Globus pallidus (tissue), 1 donor: ENCODE measurements around the gene NSUN4.
"Not testable (repeated sequence)": the region's sequence is repeated elsewhere in the genome, so short reads cannot be mapped to it uniquely, and the experiment has no call there.

Source experiments
- DNase-seq: peaks from one replicate; pipeline ENCODE4 v3.0.0-alpha.2; 2015; ENCODE audit warnings: low spot score

Gene NSUN4

GRCh38 chr1:46340404-46341221, at the start of gene NSUN4:
Gene NSUN4, plus strand, starts transcription at chr1:46340807. Its CDS starts 20 bp downstream, at chr1:46340827.
- peak; percentile 94 for DNase-seq

GRCh38 chr1:46295306-46295705, 45.3 kb upstream of the NSUN4 start:
- DNase-seq = no peak

GRCh38 chr1:46298387-46298786, 42.2 kb upstream of the NSUN4 start:
- DNase-seq = no peak

GRCh38 chr1:46300673-46301405, 39.8 kb upstream of the NSUN4 start:
- DNase-seq = no peak

- DNase-seq = no peak
These were observed 39.2 kb upstream of the NSUN4 start for GRCh38 chr1:46301406-46301807.

- DNase-seq = peak; percentile 40
These were observed 38.6 kb upstream of the NSUN4 start for GRCh38 chr1:46301808-46302640.

GRCh38 chr1:46302641-46303037, 38.0 kb upstream of the NSUN4 start:
- no peak for DNase-seq

- peak; percentile 97 for DNase-seq
These were observed 37.4 kb upstream of the NSUN4 start, which contains the start of the genes LRRC41 and UQCRH for GRCh38 chr1:46303038-46303871. Gene LRRC41, minus strand, starts transcription at chr1:46303616. Its CDS starts 294 bp downstream, at chr1:46303322. Gene UQCRH, plus strand, starts transcription at chr1:46303698. Its CDS starts 69 bp downstream, at chr1:46303767.

GRCh38 chr1:46303872-46304326, 36.7 kb upstream of the NSUN4 start:
- no peak for DNase-seq

GRCh38 chr1:46306159-46306530, 34.5 kb upstream of the NSUN4 start:
- no peak for DNase-seq

- no peak for DNase-seq
These were observed 31.0 kb upstream of the NSUN4 start for GRCh38 chr1:46309401-46310159.

GRCh38 chr1:46310321-46310720, 30.3 kb upstream of the NSUN4 start:
- no peak for DNase-seq

GRCh38 chr1:46315669-46316403, 24.8 kb upstream of the NSUN4 start:
- DNase-seq = no peak

- no peak for DNase-seq
These were observed 23.3 kb upstream of the NSUN4 start for GRCh38 chr1:46317323-46317722.

GRCh38 chr1:46319301-46319700, 21.3 kb upstream of the NSUN4 start:
- not testable (repeated sequence) for DNase-seq

GRCh38 chr1:46319960-46320914, 20.4 kb upstream of the NSUN4 start:
- not testable (repeated sequence) for DNase-seq

- not testable (repeated sequence) for DNase-seq
These were observed 18.4 kb upstream of the NSUN4 start for GRCh38 chr1:46322191-46322590.

- not testable (repeated sequence) for DNase-seq
These were observed 15.1 kb upstream of the NSUN4 start for GRCh38 chr1:46325285-46326076.
